ENCODE measurements around the gene CD7.
A peak's percentile ranks its signal among the peaks of the same experiment; 100 is the strongest.

CD7 gene

DNA sequence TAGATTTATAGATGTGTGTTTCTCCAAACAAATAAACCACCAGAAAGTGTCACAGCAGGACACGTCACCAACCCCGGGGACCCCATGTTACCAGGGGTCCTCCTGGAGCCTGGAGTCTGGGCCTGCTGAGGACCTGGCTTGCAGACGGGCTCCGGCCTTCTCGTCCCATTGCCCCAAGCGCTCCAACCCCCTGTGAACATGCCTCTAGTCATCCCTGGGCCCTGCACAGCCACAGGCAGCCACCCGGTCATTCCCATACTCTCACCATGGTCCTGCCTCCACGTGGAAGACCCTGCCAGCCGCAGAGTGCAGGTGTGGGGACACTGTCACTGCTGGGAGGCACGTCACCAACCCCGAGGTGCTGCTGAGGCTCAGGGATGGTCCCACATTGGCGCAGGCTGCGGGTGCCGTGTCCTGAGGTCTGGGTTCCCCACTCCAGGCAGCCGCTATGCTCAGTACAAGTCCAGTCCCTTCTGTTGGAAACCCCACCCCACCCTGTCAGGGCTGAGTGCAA, 11.6 kb upstream of the CD7 start:
- no peak for DNase-seq (ENCODE audit: low read depth in 1 of 2, low spot score in 1 of 2)

DNA sequence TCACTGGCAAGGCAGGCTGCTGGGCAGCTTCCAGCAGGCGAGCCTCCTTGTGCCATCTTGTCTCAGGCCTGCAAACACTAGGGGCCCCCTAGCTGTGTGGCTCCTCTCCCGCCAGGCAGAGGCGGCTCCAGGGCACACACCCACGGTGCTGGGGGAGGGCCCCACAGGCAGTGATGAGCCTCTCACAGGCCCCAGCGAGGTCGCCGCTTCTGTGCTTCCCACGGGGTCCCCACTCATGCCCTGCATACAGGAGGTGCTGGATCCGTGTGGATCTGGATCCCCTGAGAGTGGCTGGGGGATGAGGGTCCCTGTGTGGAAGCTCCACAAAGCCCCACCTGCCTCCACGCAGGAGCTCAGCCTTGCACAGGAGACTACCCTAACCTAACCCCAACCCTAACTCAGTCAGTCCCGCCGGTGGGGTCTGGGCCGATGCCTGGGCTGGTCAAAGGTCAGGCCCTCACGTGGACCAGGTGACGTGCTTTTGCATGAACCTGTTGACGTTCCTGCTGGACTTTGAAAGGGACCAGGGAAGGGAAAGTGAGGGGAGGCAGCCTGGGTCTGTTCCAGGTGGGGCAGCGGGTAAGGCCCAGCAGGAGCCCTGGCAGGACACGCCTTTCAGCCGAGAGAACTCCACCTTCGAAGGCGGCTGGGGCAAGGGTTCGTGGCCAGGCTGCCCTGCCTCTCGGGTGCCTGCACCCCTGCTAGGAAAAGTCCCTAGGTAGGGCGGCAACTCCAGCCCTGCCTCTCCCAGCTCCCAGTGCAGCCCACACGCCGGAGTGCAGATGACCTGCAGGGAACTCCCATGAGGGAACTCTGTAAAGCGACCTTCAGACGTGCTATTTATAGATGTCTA, 11.0 kb upstream of the CD7 start:
- no peak for DNase-seq (ENCODE audit: low read depth in 1 of 2, low spot score in 1 of 2)

DNA sequence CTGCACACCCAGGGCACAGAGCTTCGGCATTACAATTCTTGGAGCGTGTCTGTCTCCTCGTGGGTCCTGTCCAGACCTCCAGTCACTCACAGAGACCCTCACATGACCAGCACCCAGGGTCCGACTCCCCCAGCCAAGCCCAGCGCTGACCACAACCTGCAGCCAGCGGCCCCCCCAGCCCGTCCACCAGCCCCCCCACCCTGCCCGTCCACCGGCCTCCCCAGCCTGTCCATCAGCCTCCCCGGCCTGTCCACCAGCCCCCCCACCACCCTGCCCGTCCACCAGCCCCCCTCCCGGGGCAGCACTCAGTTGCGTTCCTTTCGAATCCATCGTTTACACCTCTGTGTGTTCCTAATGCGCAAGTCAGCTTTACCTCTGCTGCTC, 10.3 kb upstream of the CD7 start:
- no peak for DNase-seq (ENCODE audit: low read depth in 1 of 2, low spot score in 1 of 2)

DNA sequence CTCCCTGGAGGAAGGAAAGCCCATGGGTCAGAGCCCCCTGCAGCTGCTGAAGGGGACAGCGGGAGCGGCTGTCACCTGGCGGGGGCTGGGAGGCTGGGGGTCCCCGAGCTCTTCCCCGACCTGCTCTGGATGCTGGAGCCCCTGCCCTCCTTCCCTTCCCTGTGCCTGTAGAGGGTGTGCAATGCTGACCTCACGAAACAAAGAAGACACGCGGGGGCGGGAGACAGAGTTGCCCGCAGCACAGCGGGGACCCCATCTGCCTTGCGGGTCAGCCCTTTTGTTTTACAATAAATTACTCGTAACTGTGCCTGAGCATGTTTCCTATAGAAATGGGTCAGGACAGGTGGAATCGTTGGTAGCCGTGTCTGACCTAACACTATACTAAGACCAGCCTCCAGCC, 9.9 kb upstream of the CD7 start:
- no peak for DNase-seq (ENCODE audit: low read depth in 1 of 2, low spot score in 1 of 2)

DNA sequence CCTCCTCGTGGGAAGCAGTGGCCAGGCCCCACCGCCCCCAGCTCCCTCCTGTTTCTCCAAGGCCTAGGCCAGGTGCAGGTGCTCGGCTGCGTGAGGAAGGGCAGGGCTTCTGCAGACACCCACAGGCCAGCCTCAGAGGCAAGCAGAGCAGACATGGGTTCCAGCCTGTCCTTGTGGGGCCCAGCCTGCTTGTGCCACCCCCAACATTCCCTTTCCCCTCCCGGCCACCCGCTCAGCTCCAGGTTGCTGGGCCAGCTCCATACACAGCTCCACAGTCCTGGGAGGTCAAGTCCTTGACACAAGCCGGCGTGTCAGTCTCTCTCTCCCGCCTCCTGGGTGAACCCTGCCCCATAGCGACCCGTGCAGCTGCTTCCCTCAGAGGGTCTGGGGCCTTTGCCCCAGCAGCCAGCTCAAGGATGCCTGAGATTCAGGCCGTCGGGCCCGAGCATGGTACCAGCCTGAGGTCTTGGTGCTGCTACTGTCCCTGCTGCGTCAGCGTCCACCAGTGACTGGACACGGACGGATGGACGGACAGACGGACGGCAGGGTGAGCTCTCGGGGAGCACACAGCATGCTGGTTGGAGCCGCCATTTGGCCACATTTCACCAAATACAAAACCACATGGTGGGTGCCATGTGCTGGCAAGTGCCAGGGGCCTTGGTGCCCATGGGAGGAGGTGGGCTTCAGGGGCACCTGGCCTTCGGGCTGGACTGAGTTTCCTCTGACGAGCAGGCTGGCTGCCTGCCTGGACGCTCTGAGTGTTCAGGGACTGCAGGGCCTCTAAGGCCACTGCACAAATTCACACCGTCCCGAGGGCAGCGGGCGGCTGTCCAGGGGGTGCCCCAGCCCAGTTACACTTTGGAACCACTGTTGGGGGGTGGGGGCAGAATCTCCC, 8.1 kb upstream of the CD7 start:
- DNase-seq (ENCODE audit: low read depth in 1 of 2, low spot score in 1 of 2), result no peak

DNA sequence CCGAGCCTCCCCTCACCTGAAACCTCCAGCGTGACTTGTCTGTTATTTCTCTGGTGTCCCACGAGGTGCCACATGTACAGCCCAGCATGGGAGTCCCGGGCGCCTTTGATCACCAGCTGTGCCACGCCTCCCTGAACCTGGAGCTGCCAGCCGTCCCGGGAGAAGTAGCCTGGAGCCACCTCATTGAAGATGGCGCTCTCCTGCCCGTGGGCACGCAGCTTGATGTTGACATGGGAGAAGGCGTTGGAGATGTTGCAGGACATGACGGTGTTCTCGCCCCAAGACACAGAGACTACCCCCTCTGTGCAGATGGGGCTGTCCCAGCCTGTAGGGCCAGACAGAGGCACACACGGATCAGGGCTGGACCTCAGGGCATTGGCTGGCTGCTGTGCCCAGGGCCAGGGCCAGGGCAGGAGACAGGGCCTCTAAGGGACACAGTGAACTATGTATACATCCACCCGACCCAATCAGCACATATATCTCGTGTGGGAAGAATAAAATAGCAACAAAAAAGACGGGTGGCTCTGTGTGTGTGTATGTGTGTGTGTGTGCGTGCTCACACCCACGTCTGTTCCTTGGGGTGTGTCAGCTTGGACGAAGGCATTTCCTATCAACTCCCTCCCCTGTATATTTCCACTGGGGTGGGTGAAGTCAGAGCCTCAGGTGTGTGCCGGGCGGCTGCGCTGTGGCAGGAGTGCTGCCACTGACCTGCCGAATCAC, 7.3 kb upstream of the CD7 start:
- DNase-seq (ENCODE audit: low read depth in 1 of 2, low spot score in 1 of 2), result no peak

DNA sequence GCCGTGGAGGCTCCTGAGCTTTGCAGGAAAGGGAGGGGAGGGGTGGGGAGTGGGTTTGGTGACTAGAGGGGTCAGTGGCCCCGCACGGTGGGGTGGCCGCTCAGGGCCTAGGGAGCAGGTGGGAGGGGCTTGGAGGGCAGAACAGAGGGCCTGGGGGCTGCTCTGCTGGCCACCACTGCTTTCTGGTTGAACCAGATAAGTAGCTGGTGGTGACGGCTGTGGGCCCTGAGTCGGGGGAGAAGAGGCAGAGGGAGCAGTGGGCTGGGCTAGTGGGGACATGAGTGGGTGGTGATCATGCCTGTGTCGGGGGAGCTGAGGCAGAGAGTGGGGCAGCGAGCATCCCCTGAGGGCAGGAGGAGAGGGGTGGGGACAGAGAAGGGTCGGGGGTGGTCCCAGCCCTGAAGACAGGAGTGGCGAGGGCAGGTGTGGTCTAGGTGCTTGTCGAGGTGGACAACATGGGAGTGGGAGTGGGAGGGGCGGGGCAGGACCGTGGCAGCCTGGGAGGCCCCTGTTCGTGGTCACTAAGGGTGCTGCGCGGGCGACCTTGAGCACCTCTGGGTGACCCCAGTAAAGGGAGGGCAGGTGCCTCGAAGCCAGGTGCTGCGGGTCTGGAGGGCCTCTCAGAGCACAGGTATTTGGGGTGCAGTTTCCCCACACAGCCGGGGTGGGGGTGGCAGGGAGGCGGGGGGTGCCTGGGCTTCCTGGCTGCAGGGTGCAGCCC, 6.3 kb upstream of the CD7 start:
- no peak for DNase-seq (ENCODE audit: low read depth in 1 of 2, low spot score in 1 of 2)

DNA sequence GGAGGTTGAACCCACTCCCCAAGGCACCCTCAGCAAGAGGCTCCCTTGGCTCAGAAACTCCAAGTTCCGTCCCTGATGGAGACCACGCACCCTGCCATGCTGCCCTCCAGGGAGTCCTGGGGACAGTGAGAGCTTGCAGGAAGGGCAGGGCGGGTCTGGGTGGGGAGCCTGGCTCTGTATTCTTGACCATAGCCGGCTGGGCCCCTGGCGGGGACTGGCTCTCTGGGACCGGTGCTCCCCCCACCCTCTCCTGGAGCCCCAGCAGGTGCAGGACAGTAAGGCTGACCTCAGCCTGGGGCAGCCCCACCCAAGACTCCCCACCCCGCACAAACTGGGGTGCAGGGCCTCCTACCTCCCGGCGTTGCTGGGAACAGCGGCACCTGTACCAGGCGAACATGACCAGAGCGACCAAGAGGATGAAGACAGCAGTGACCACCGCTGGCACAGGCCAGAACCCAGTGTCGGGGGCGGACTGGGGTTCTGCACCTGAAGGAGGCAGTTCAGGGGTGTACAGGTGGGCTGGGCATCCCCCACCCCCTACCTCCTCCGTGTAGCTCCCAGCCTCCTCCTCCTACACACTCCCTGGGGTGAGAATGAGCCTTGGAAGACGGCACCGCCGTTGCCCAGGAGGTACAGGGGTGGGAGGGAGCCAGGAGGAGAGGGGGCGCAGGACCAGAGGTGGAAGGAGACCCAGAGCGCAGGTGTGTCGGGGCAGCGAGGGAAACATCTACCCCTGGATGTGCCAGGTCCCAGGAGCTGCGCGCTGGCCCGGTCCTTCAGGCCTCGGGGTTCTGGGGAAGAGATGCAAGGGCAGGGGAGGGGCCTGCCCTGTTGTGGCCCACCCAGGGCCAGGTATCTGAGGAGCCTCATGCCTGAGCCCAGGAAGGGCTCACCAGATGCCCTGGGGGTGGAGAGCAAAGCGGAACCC, 5.4 kb upstream of the CD7 start:
- DNase-seq (ENCODE audit: low read depth in 1 of 2, low spot score in 1 of 2), result no peak

DNA sequence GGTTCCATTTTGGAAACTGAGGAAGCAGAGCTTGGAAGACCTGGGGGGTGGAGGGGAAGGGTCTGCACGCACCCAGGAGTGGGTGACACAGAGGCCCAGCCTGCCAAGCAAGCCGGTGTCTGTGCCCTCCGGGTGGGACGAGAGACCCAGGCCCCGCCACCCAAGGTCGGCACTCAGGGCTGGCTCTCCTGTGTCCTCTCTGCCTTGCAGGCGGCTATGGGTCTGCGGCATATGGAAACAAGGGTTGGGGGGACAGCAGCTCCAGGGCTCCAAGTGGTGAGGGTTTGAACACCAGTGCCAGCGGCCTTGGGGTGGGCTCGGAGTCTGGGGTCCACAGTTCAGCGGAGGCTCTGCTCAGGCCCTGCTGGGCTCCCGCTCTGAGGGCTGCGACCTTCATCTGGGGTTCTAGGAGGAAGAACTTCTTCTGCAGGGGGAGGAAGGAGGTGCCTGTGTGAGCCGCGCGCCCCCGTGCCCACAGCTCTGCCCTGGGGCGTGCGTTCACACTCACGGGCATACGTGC, 4.6 kb upstream of the CD7 start:
- DNase-seq (ENCODE audit: low read depth in 1 of 2, low spot score in 1 of 2), result no peak

DNA sequence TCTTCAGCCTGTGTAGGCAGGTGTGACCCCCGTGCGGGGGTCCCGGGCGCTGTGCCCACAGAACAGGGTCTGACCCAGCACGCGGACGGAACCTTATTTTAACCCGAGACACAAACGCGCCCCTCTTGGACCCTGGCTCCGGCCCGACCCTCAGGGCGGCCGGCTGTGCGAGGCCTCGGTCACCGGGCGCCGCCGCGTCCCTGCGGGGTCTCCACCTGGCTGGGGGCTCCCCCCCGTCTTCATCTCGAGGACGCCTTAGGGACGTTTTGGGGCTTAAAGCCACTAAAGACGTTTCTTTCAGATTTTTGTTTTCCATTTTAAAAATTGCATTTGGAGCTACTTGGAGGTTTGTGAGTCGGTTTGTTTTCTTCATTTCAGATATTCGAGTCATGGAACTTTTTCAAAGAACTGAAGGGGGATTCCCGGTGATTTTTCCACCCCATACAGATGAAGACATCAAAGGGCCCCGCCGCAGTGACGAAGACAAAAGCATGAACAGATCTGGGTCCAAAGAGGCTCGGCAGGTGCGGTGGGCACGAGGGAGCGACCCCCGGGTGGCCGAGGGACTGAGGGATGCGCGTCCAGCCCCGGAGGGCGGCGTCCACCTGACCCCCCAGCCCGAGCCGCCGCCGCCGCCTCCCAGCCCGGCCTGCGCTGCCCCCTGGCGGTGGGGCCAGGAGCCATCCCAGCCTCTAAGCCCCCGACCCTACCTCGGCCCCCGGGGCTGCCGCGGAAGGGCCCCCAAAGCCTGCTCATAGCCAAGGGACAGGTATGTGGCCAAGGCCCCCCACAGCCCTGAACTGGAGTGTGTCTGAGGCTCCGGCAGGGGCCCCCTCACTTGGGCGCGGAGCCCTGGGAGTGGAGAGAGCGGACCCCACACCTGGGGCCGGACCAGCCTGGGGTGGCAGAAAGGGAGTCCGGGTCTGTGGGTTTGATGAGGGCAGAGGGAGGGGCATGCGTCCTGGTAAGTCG, 3.8 kb upstream of the CD7 start:
- peak; percentile 53 to 65 for DNase-seq (ENCODE audit: low read depth in 1 of 2, low spot score in 1 of 2)

DNA sequence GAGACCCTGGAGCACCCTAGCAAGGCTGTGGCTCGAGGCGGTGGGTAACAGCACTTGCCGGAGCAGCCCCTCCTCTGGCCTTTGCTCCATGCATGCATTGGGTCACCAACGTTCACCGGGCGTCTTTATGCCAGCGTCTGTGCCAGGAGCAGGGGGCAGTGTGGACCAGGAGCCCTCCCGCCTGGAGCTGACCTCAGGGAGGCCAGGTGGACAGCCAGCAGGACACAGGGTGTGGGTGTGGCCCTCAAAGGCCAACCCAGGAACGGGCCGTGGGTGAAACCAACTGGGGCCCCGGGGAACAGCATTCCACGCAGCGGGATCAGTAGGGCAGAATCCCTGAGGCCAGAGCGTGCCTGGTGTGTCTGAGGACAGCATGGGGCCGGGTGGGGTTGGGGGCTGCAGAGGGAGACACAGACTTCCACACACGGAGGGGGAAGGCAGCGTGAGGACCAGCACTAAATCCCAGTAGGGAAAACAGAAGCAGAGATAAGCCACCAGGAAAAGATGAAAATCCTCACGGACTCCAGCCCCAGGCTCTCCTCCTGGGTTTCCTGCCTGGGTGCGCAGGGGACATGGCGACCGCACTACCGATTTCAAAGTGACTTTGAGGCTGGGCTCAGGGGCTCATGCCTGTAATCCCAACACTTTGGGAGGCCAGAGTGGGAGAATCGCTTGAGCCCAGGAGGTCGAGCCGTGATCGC, 2.9 kb upstream of the CD7 start:
- DNase-seq (ENCODE audit: low read depth in 1 of 2, low spot score in 1 of 2), result no peak

DNA sequence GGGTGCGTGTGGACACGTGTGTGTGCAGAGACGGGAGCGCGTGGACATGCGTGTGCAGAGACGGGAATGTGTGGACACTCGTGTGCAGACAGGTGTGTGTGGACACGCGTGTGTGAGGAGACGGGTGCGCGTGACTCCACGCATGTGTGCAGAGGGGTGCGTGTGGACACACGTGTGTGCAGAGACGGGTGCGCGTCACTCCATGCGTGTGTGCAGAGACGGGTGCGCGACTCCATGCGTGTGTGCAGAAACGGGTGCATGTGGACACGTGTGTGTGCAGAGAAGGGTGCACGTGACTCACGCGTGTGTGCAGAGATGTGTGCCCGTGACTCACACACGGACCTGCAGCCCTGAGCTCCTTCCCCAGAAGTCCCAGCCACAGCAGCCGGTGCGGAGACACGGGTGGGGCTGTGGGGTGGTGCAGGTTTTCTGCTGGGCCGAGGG, 2.2 kb upstream of the CD7 start:
- no peak for DNase-seq (ENCODE audit: low read depth in 1 of 2, low spot score in 1 of 2)

DNA sequence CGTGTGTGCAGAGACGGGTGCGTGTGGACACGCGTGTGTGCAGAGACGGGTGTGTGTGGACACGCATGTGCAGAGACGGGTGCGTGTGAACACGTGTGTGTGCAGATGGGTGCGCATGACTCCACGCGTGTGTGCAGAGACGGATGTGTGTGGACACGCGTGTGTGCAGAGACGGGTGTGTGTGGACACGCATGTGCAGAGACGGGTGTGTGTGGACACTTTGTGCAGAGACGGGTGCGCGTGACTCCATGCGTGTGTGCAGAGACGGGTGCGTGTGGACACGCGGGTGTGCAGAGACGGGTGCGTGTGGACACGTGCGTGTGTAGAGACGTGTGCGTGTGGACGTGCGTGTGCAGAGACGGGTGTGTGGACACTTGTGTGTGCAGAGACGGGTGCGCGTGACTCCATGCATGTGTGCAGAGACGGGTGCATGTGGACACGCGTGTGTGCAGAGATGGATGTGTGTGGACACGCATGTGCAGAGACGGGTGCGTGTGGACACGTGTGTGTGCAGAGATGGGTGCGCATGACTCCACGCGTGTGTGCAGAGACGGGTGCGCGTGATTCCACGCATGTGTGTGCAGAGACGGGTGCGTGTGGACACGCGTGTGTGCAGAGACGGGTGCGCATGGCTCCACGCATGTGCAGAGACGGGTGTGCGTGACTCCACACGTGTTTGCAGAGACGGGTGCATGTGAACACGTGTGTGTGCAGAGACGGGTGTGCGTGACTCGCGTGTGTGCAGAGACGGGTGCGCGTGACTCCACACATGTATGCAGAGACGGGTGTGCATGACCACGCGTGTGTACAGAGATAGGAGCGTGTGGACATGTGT, 1.6 kb upstream of the CD7 start:
- no peak for DNase-seq (ENCODE audit: low read depth in 1 of 2, low spot score in 1 of 2)

DNA sequence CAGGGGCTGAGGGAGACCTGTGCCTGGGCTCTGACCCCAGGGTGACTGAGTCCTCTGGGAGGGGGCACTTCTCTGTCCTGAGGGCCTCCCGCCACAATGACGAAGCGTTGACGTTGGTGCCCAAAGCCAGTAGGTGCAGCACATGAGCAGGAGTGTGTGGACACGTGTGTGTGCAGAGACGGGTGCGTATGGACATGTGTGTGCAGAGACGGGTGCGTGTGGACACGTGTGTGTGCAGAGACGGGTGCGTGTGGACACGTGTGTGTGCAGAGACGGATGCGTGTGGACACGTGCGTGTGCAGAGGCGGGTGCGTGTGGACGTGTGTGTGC, 726 bp upstream of the CD7 start:
- DNase-seq (ENCODE audit: low read depth in 1 of 2, low spot score in 1 of 2), result no peak

DNA sequence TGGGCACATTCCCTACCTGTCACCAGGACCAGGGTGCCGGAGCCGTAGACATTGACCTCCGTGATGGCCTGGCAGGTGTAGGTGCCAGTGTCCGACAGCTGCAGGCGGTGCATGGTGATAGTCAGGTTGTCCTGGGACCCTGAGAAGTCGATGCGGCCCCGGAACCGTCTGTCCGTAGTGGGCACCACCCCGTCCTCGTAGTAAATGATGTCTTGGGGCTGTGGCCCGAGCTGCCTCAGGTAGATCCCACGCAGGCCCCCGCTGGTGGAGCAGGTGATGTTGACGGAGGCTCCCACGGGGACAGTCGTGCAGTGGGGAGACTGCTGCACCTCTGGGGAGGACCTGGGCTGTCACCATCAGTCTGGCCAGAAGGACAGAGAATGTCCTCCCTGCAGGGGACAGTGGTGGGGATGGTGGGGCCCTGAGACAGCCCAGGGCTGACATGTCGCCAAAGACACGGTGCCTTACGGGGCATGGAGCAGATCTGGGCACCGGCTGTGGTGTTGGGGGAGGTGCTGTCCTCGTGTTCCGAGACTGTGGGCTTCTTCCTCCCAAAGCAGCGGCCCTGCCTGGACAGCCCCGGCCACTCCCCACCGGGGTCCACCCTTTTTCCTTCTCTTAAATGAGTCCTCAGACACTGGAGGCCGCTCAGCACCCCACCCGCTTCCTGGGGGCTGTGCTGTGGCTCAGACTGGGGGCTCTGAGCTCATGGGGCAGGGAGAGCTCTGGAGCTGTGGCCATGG, 586 bp downstream of the CD7 start:
- DNase-seq (ENCODE audit: low read depth in 1 of 2, low spot score in 1 of 2), result no peak

DNA sequence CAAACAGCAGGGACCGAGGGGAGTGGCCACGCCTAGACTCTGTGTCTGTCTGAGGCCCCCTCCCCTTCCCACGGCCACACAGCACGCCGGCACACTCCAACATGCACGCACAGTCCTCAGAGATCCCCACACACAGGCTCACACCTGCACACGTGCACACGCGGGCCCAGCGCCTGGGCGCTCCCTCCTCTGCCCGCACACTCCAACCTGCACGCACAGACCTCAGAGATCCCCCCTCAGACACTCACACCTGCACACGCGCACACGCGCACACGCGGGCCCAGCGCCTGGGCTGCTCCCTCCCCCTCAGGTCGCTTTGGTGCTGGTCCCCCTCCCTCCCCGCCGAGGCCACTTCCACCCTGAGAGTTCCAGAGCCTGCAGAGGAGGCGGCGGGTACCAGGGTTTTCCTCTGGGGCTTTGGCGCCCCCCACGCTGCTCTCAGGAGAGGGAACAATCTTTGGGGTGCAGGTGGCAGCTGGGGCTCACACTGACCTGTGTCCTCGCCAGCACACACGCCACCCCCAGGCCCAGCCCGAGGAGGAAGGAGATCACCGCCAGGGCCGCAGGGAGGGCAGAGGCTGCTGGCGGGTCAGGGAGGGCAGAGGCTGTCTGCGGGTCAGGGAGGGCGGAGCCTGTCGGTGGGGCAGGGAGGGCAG, 1.6 kb downstream of the CD7 start:
- no peak for DNase-seq (ENCODE audit: low read depth in 1 of 2, low spot score in 1 of 2)

Data from stimulated activated CD4-positive, alpha-beta T cell treated with anti-CD3 and anti-CD28 coated beads, Interleukin-15, amount 100 ng/mL, for 1 hour (primary cell).